ENCODE measurements around the gene KRT79.
A peak's percentile ranks its signal among the peaks of the same experiment; 100 is the strongest.
"Not testable (repeated sequence)": the region's sequence is repeated elsewhere in the genome, so short reads cannot be mapped to it uniquely, and the experiment has no call there.

The KRT79 gene

GRCh38 chr12:52833922-52834726 is at the start of gene KRT79:
Gene KRT79 (minus strand): TSS chr12:52834311. CDS start chr12:52834260, 51 bp downstream.
- DNase-seq (ENCODE audit: low read depth), result no peak

GRCh38 chr12:52880499-52880898 is 46.4 kb upstream of the KRT79 start:
- DNase-seq (ENCODE audit: low read depth), result not testable (repeated sequence)

- DNase-seq (ENCODE audit: low read depth), result peak; percentile 72
Measured at GRCh38 chr12:52879394-52880351, 45.6 kb upstream of the KRT79 start.

DNA sequence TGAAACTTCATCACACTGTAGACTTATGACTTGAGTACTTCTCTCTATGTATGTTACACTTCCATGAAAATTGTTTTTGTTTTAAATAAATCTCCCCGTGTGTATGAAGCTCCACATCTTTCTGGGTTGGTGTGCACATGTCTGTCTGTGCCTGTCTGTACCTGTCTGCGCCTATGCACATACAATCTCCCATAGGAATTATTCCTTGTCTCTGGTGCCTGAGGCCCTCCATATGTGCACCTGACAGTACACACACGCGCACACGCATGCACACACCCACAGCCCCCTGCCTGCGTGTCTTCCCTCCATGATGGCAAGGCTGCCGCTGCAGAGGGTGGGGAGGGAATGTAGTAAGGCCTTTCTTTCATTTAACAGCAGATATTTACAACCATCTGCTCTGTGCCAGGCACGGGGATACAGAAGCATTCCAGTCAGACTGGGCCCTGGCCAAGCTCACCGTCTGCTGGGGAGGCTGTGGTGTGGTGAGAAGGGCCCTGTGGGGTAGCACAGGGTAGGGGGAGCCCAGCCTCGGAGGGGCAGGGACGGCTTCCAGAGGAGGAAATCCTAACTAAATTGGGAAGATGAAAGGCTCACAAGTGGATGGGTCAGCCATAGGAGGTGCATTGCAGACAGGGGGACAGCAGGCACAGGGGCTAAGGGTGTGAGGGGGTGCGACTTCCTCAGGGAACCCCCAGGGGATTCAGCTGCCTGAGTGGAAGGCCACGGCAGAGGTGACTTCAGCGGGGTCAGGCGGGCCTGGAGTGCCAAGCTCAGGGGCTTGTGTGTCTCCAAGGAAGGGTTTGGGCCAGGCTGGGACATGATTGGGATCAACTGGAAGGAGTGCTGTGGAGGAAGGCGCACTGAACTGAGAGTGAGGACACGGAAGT is 44.6 kb upstream of the KRT79 start:
- DNase-seq (ENCODE audit: low read depth), result no peak

- no peak for DNase-seq (ENCODE audit: low read depth)
Measured at GRCh38 chr12:52877242-52877641, 43.1 kb upstream of the KRT79 start.

GRCh38 chr12:52876372-52876771 is 42.3 kb upstream of the KRT79 start:
- DNase-seq (ENCODE audit: low read depth), result no peak

GRCh38 chr12:52874573-52875435 is 40.7 kb upstream of the KRT79 start:
- DNase-seq (ENCODE audit: low read depth), result no peak

- DNase-seq (ENCODE audit: low read depth), result peak; percentile 49
Measured at GRCh38 chr12:52873832-52874572, 39.9 kb upstream of the KRT79 start.

DNA sequence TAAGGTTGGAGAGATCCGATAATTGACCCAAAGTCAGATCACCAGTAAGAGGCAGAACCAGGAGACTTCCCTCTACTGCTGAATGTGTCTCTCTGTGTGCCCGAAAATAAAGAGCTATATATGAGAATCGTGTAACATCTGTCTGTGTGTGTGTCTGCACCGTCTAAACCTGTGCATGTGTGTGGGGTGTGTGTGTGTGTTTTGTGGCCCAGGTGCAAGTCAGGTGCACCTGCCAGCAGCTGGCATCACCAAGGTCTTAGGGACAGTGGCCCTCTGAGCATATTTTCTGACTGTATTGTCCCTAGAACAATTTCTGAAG is 39.4 kb upstream of the KRT79 start:
- no peak for DNase-seq (ENCODE audit: low read depth)

DNA sequence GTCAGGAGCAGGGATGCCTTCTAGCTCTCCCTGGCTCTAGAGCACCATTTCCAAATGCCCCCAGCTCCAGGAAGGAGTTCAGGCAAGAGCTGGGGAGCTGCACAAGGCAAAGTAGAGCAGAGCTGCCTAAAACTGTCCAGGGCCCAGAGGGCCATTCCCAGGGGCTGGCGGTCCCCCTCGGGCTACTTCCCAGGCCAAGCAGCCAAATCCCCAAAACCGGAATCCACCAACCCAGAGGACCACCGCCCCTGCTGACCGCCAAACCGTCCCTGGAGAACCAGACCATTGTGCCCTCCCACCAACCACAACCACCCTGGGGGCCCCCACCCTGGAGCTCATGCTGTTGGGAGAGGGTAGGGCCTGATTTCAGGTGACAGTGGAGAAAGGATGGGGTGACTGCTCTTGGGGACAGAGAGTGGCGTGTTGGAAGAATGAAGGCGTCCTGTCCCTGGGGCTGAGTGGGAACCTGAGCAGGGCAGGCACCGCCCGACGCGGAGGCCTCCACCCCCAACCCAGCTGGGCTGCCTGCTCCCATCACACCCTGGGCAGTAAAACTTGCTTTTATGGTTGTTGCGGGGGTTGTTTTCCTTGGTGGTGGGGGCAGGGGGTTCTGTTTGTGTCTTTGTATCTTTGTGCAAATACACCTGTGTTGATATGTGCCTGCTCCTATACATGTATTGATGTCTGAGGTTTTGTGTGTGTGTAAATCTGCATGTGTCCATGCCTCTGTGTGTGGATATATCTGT is 38.7 kb upstream of the KRT79 start:
- DNase-seq (ENCODE audit: low read depth), result no peak

DNA sequence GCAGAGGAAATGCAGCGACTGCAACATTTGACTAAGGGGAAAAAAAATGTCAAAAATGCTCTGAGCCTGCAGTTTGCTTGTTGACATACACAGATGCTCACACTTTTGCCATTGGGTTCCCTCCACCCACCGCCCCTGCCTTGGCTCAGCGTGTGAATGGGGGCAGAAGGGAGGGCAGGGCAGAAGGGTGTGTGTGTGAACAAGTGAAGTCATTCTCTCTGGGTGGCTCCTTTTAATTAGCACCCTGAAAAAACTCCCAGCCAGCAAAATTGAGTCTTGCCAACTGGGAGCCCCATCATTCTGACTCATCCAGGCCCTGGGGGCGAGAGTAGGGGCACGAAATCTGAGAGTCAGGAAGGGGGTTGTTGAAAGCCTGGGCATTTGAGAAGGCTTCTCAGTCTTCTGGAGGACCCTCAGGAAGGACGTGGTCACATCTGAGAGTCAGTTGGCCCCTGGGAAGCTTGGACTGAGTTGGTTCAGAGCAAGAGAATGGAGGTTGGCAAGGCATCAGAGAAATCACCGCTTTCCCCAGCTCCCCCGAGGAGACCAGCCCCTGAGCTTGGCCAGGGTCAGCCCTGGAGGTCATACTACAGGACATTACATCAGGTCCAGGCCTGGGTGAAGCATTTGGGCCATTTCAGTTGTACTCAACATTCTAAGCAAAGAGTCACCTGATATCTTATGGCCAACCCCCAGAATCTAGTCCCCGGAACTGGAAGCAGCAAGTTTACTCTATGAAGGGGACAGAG is 37.4 kb upstream of the KRT79 start:
- DNase-seq (ENCODE audit: low read depth), result no peak

GRCh38 chr12:52870361-52871290 is 36.5 kb upstream of the KRT79 start:
- peak; percentile 79 for DNase-seq (ENCODE audit: low read depth)

- no peak for DNase-seq (ENCODE audit: low read depth)
Measured at GRCh38 chr12:52867642-52868041, 33.5 kb upstream of the KRT79 start.

- no peak for DNase-seq (ENCODE audit: low read depth)
Measured at GRCh38 chr12:52867152-52867551, 33.0 kb upstream of the KRT79 start.

DNA sequence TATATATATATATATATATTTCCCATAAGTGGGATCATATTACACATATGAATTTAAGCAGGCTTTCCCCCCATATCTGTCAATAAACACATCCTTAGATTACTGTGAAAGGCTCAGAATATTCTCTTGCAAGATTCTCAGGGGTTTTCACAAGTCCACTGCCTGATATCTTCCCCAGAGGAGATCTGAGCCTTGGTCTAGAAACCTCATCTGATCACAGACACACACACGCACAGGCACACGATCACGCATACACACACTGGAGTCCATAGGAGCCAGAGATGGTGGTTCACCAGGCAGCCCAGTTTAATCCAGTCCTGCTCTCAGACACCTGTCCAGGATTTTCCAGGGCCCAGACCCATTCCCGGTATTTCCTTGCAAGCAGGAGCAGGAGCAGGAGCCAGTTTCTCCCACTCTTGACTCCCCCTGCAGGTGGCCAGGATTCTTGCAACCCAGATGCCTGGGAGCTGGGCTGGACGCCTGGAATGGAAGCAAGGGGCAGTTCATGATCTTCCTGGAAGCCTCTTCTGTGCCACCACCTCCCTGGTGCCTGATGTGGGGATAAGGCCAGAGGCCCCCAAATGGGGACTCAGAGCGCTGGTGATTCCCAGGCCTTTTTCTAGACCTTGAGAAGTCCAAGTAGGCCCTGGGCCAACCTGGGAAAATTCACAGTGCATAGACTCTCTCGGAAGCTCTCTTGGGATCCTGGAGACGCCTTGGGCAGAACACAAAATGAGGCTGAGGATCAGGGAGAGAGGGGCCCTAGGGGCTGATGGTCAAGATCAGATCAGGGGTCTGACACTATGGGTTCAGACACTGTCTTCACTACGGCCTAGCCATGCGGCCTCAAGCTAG is 31.2 kb upstream of the KRT79 start:
- peak; percentile 23 for DNase-seq (ENCODE audit: low read depth)

DNA sequence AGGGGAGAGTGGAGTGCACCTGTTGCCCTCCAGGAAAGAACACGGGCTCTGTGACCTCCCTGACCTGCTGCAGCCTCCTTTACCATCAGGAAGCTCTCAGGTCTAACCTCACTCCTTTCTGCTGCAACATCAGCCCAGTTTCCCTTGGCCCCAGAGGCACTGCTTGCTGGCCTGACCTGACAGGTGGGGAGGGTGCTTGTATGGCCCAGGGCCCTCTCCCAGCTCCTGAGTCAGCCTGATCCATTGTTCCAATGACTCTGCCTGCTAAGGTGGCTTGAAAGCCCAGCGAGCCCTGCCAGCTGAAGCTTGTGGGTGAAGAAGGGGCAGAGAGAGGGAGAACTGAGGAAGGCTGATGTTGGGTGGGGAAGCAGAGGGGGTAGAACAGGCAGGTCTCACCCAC is 27.9 kb upstream of the KRT79 start:
- DNase-seq (ENCODE audit: low read depth), result no peak

- DNase-seq (ENCODE audit: low read depth), result no peak
Measured at GRCh38 chr12:52861511-52861910, 27.4 kb upstream of the KRT79 start.

Measured in activated T-cell treated with anti-CD3 and anti-CD28 coated beads for 48 hours (primary cell).